Liver (tissue), 9 donors: ENCODE measurements around the gene ZNF429. TPM values are rescaled to one million over a fixed set of nuclear protein-coding genes. Genes with fewer than 3 reads are reported as not detected.

Experiments
- DNase-seq: peaks from one replicate; pipeline ENCODE4 v3.0.0-alpha.2; 2017; ENCODE audit warnings: low spot score
- H3K27ac ChIP-seq, 2 donors: one replicate each; pipeline ENCODE4 v1.7.0; 2013; ENCODE audit warnings: inconsistent platforms in 2 of 2, low read length in 2 of 2, control low read depth in 1 of 2, low read depth in 1 of 2, mild to moderate bottlenecking in 1 of 2
- H3K27me3 ChIP-seq, 4 donors: one replicate each; pipeline versions ENCODE4 v1.6.1 to v1.7.0; 2013; ENCODE audit warnings: low read length in 3 of 4, inconsistent platforms in 1 of 4, mild to moderate bottlenecking in 1 of 4, moderate library complexity in 1 of 4; ENCODE audit not compliant: control insufficient read depth in 4 of 4, insufficient read depth in 4 of 4
- H3K36me3 ChIP-seq, 4 donors: one replicate each; pipeline versions ENCODE4 v1.6.1 to v1.7.0; 2013; ENCODE audit warnings: low read length in 3 of 4, mild to moderate bottlenecking in 3 of 4, low read depth in 1 of 4, moderate library complexity in 1 of 4; ENCODE audit not compliant: control insufficient read depth in 4 of 4, insufficient read depth in 3 of 4
- H3K4me1 ChIP-seq, 4 donors: one replicate each; pipeline versions ENCODE4 v1.6.1 to v1.7.0; 2013; ENCODE audit warnings: low read length in 3 of 4, mild to moderate bottlenecking in 3 of 4, moderate library complexity in 1 of 4; ENCODE audit not compliant: control insufficient read depth in 4 of 4, insufficient read depth in 4 of 4
- H3K4me3 ChIP-seq, 3 donors: one replicate each; pipeline versions ENCODE4 v1.6.1 to v1.7.0; 2013; ENCODE audit warnings: low read length in 3 of 3, control low read depth in 1 of 3, low read depth in 1 of 3, mild to moderate bottlenecking in 1 of 3
- H3K9ac ChIP-seq, 2 donors: one replicate each; pipeline ENCODE4 v1.7.0; 2013; ENCODE audit warnings: low read length in 2 of 2, mild to moderate bottlenecking in 2 of 2, moderate library complexity in 2 of 2, control low read depth in 1 of 2, low read depth in 1 of 2
- H3K9me3 ChIP-seq, 4 donors: one replicate each; pipeline versions ENCODE4 v1.6.1 to v1.7.0; 2013; ENCODE audit warnings: low read length in 3 of 4; ENCODE audit not compliant: control insufficient read depth in 4 of 4
- ATF3 ChIP-seq: IDR thresholded peaks from 2 replicates; pipeline ENCODE4 v1.6.1; 2016; ENCODE audit warnings: antibody characterized with exemption
- CTCF ChIP-seq: fragments of 150-350 bp; IDR thresholded peaks from 2 replicates; pipeline ENCODE4 v1.5.1; 2017; ENCODE audit warnings: improper control_type of control experiment, low read depth, low read length; ENCODE audit not compliant: missing input control
- EGR1 ChIP-seq, 2 donors: IDR thresholded peaks; 2 replicates each; pipeline ENCODE4 v1.6.1; 2016 to 2018; ENCODE audit warnings: antibody characterized with exemption in 2 of 2, low read depth in 2 of 2
- FOXA1 ChIP-seq: IDR thresholded peaks from 2 replicates; pipeline ENCODE4 v1.6.1; 2016; ENCODE audit warnings: antibody characterized with exemption
- FOXA2 ChIP-seq: IDR thresholded peaks from 2 replicates; pipeline ENCODE4 v1.6.1; 2016; ENCODE audit warnings: antibody characterized with exemption
- GABPA ChIP-seq, 2 donors: IDR thresholded peaks in 1 of 2; conservative IDR thresholded peaks in 1 of 2; 2 replicates each; pipeline ENCODE4 v1.6.1; 2016; ENCODE audit warnings: antibody characterized with exemption in 2 of 2, mild to moderate bottlenecking in 1 of 2, moderate library complexity in 1 of 2
- HNF4A ChIP-seq, 2 donors: conservative IDR thresholded peaks; 2 replicates each; pipeline ENCODE4 v1.6.1; 2016; ENCODE audit warnings: antibody characterized with exemption in 2 of 2, mild to moderate bottlenecking in 2 of 2
- HNF4G ChIP-seq: IDR thresholded peaks from 2 replicates; pipeline ENCODE4 v1.6.1; 2016; ENCODE audit warnings: antibody characterized with exemption
- JUND ChIP-seq, 2 donors: IDR thresholded peaks; 2 replicates each; pipeline ENCODE4 v1.6.1; 2016; ENCODE audit warnings: antibody characterized with exemption in 2 of 2
- MAX ChIP-seq: IDR thresholded peaks from 2 replicates; pipeline ENCODE4 v1.6.1; 2016; ENCODE audit warnings: antibody characterized with exemption
- NR2F2 ChIP-seq: IDR thresholded peaks from 2 replicates; pipeline ENCODE4 v1.6.1; 2016; ENCODE audit warnings: antibody characterized with exemption
- RAD21 ChIP-seq, 2 donors: IDR thresholded peaks; 2 replicates each; pipeline ENCODE4 v1.6.1; 2016; ENCODE audit warnings: antibody characterized with exemption in 2 of 2, mild to moderate bottlenecking in 2 of 2
- RXRA ChIP-seq, 2 donors: IDR thresholded peaks; 2 replicates each; pipeline ENCODE4 v1.6.1; 2017 to 2018; ENCODE audit warnings: antibody characterized with exemption in 2 of 2, mild to moderate bottlenecking in 1 of 2
- SP1 ChIP-seq: IDR thresholded peaks from 2 replicates; pipeline ENCODE4 v1.6.1; 2018; ENCODE audit warnings: antibody characterized with exemption, mild to moderate bottlenecking
- TAF1 ChIP-seq: conservative IDR thresholded peaks from 2 replicates; pipeline ENCODE4 v1.6.1; 2016; ENCODE audit warnings: antibody characterized with exemption, mild to moderate bottlenecking
- YY1 ChIP-seq: IDR thresholded peaks from 2 replicates; pipeline ENCODE4 v1.6.1; 2016; ENCODE audit warnings: antibody characterized with exemption, mild to moderate bottlenecking
- ZBTB33 ChIP-seq: IDR thresholded peaks from 2 replicates; pipeline ENCODE4 v1.6.1; 2016; ENCODE audit warnings: antibody characterized with exemption
- WGBS: extraction: QIAGEN DNeasy Blood & Tissue Kit; methylation state at CpG from one replicate; pipeline ENCODE4 v1.1.7; 2013; 5-methylcytosine and 5-hydroxymethylcytosine counted together
- polyA plus RNA-seq, 2 donors: library from polyadenylated mRNA; stranded (reverse) in 1 of 2; unstranded in 1 of 2; fragments of 200-250 nt in 1 of 2; fragments of >200 nt in 1 of 2; fragmentation: Nextera tagmentation in 1 of 2; extraction: Ambion mirVana in 1 of 2; gene quantifications; one replicate each; pipeline versions ENCODE4 v1.2.1 to v1.2.3, GENCODE V29; 2013 to 2015
- total RNA-seq, 2 donors: library from RNA; depleted of rRNA; stranded (reverse); fragments of >200 nt; gene quantifications; one replicate each; pipeline ENCODE4 v1.2.3, GENCODE V29; 2014
- TF ChIP-seq, protein P1 (sequence below): IDR thresholded peaks from 2 replicates; pipeline ENCODE4 v1.6.1; 2016; ENCODE audit warnings: antibody characterized with exemption, mild to moderate bottlenecking
- donor health status: healthy.
- donor health status: healthy.
- donor health status: healthy.
- donor health status: healthy.
- donor health status: healthy.

ZNF429 gene
- total and polyA plus RNA-seq, 4 donors = 4.0 to 10.1 (median 8.4) TPM

DNA sequence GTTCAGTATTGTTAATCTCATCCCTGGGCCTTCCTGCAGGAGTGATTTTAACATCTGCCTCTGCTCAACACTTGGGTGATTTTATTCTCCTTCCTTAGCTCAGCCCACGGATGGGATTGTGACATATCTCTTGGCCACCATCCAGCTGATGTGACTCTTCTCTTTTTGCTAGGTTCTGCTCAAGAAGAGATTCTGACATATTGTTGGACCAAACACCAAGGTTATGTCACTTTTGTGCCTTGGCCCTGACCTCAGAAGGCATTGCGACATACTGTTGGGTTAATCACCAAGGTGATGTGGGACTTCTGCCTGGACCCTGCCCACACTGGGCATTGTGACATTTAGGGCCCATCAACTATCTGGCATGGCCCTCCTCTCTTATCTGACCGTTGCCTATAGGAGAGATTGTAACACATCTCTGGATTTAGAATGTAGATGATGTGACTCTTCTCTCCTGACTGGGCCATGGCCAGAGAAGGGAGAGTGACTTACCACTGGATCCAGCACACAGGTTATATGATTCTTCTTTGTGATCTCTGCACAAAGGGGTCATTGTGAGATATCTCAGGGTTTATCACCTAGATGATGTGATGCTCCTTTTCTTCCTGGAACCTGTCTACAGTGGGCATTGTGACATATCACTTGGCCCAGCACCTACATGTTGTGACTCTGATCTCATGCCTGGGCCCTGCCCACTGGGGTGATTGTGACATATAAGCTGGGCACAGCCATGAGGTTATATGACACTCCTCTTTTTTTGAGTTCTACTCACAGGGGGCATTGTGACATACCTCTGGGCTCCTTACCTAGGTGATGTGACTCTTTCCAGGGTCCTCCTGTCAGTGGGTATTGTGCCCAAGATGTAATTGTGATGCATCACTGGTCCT, 88.8 kb downstream of the ZNF429 start:
- H3K9me3 ChIP-seq = peaks cover 0 to 6% (median 2%) of the 10 kb centered on the region in 4 donors
- H3K9ac ChIP-seq = no peak overlapping the region
- no peaks in the 10 kb centered on the region for H3K27me3 ChIP-seq
- H3K27ac ChIP-seq = peak overlapping the region in 1 of 2 donors; percentile 61
- no peak overlapping the region for H3K4me3 ChIP-seq
- no peak for DNase-seq
- H3K4me1 ChIP-seq = no peaks in the 10 kb centered on the region
- TF ChIP-seq CTCF (no peak), NR2F2 (no peak), FOXA2 (no peak), ATF3 (no peak)
- no peaks in the 10 kb centered on the region for H3K36me3 ChIP-seq
- WGBS = 57% methylated on average over 3 of the region's 3 CpGs

DNA sequence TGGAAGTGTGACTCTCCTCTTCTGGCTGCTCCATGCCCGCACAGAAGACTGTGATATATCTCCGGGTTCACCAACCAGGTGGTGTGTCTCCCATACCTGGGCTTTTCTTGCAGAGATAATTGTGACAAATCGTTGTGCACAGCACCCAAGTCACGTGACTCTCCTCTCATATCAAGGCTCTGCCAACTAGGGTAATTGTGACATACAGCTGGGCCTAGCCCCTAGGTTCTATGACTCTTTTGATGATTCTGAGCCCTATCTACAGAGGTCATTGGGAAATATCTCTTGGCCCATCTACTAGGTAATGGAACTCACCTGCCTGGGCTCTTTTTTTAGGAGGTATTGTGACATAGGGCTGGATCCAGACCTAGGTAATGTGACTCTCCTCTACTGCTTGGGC, 89.8 kb downstream of the ZNF429 start:
- TF ChIP-seq CTCF (no peak), GABPA (IDR thresholded peaks at IDR 0.05 in 1 of 2, conservative IDR thresholded peaks at IDR 0.05 in 1 of 2) (no peak), MAX (no peak), RAD21 (IDR thresholded peaks at IDR 0.05) (no peak), HNF4A (conservative IDR thresholded peaks at IDR 0.05) (no peak), TAF1 (no peak), ZBTB33 (no peak), FOXA2 (no peak), FOXA1 (no peak), HNF4G (no peak), RXRA (IDR thresholded peaks at IDR 0.05) (no peak), YY1 (no peak), ATF3 (no peak), JUND (IDR thresholded peaks at IDR 0.05) (no peak), NR2F2 (no peak), EGR1 (IDR thresholded peaks at IDR 0.05; ENCODE audit: low read depth in 2 of 2) (no peak), SP1 (no peak)
- TF ChIP-seq, protein P1, sequence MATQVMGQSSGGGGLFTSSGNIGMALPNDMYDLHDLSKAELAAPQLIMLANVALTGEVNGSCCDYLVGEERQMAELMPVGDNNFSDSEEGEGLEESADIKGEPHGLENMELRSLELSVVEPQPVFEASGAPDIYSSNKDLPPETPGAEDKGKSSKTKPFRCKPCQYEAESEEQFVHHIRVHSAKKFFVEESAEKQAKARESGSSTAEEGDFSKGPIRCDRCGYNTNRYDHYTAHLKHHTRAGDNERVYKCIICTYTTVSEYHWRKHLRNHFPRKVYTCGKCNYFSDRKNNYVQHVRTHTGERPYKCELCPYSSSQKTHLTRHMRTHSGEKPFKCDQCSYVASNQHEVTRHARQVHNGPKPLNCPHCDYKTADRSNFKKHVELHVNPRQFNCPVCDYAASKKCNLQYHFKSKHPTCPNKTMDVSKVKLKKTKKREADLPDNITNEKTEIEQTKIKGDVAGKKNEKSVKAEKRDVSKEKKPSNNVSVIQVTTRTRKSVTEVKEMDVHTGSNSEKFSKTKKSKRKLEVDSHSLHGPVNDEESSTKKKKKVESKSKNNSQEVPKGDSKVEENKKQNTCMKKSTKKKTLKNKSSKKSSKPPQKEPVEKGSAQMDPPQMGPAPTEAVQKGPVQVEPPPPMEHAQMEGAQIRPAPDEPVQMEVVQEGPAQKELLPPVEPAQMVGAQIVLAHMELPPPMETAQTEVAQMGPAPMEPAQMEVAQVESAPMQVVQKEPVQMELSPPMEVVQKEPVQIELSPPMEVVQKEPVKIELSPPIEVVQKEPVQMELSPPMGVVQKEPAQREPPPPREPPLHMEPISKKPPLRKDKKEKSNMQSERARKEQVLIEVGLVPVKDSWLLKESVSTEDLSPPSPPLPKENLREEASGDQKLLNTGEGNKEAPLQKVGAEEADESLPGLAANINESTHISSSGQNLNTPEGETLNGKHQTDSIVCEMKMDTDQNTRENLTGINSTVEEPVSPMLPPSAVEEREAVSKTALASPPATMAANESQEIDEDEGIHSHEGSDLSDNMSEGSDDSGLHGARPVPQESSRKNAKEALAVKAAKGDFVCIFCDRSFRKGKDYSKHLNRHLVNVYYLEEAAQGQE = no peak
- H3K9me3 ChIP-seq = peaks cover 0 to 6% (median 3%) of the 10 kb centered on the region in 4 donors
- no peaks in the 10 kb centered on the region for H3K27me3 ChIP-seq
- H3K4me3 ChIP-seq = no peak overlapping the region
- H3K27ac ChIP-seq = peak overlapping the region in 1 of 2 donors; percentile 61
- no peaks in the 10 kb centered on the region for H3K4me1 ChIP-seq
- DNase-seq = no peak
- WGBS = 71% methylated on average over 4 of the region's 4 CpGs
- H3K36me3 ChIP-seq = no peaks in the 10 kb centered on the region
- H3K9ac ChIP-seq = no peak overlapping the region
